T47D (cell line): ENCODE results near the gene MYL12A.

Experiments
- DNase-seq, 2 experiments: peaks; one replicate each; pipeline versions ENCODE4 v3.0.0 to v3.0.0-alpha.2; 2011 to 2012; ENCODE audit warnings: low read depth in 1 of 2, low spot score in 1 of 2
- JUND ChIP-seq: IDR thresholded peaks from 2 replicates; pipeline ENCODE4 v1.6.1; 2012; ENCODE audit warnings: low read depth
- in situ Hi-C: cut with HindIII; loops from 2 replicates; pipeline ENCODE4 v1.10.0; 2016; ENCODE audit warnings: low sequenced_read_pairs, low pct_unique_long_range_greater_than_20kb

The MYL12A gene

DNA sequence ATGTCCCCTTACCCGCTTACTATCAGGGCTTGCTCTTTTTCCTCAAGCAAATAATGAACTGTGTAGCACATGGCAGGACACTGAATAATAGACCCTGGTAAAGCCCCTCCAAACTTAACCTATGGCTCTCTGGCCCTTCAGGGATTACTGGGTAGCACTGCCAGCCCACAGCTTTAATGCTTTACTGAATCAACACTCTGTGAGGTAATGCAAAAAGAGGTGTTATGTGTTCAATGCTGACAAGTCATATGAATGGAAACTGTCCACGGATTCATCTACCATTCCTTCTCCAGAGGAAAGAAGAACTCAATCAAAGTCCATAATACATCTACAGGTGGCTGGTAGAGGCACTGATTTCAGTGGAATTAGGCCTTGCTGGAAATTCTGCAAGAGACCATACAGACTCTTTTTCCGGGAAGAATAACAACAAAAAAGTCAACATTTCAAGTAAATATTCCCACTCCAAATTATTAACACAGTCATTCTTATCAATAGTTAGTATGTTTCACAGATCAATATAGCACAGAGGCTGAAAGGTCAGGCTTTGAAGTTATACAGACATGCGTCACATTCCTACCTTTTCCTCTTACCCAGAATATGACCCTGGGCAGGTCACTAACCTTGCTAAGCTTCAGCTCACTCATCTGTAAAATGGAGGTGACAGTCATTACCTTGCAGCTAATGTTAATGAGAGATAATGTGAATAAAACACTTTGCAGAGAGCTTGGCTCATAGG is 14.0 kb upstream of the MYL12A start:
- in situ Hi-C loops = no loop called here
- no peak for TF ChIP-seq JUND

DNA sequence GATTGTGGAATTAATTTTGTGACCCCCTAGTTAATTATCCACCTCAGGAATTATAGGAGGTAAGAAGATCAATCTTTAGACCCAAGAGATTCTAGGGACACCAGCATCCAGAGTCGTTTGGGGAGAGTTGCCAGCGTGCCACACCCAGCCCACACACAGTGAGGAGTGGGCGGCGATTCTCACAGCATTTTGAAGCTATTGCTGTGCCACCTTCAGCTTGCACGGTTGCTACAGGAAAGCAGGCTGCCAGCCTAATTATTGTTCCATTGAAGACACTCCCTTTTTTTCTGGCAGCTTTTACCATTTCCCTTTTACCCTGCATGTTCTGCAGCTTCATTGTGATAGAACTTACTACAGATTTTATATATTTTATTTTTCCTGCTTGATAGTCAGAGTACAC is 13.1 kb upstream of the MYL12A start:
- no peak for DNase-seq
- in situ Hi-C loops = no loop called here
- TF ChIP-seq JUND = no peak

More for the DNA sequence above, 14.0 kb upstream of the MYL12A start:
- DNase-seq = no peak

DNA sequence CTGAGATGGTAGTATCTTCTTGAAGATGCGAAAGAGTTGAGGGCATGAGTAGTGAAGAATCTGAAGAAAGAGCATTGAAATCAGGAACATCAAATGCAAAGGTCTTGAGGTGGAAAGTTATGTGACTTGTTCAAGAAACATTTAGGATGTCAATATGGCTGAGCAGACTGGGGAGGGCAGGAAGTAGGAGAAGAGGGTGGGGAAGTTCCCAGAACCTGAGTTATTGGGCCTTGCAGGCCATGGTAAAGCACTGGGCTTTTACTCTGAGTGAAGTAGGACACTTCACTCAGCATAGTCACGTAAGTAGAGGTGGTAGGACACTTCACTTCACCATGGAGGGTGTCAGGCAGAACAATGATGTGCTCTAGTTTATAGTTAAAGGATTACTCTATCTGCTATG is 11.8 kb upstream of the MYL12A start:
- TF ChIP-seq JUND = no peak
- DNase-seq = no peak
- in situ Hi-C loops = no loop called here

DNA sequence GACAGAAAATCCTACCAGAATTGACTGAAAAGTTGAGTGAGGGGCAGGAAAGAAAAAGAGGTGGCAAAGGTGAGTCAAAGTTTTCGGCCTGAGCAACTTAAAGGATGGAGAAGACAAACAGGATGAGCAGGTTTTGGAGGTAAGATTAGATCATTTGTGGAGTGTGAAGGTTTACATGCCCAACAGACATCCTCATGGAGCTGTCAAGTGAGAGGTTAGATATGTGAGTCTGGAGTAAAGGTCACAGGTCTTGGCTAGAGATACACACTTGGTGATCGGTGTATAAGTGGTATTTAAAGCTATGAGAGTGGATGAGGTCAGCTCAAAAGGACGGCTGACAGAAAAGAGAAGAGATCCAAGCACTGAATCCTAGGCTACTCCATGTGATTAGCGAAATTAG is 11.1 kb upstream of the MYL12A start:
- DNase-seq = peak in 1 of 2 experiments; percentile 76
- TF ChIP-seq JUND = no peak
- in situ Hi-C loops = no loop called here

DNA sequence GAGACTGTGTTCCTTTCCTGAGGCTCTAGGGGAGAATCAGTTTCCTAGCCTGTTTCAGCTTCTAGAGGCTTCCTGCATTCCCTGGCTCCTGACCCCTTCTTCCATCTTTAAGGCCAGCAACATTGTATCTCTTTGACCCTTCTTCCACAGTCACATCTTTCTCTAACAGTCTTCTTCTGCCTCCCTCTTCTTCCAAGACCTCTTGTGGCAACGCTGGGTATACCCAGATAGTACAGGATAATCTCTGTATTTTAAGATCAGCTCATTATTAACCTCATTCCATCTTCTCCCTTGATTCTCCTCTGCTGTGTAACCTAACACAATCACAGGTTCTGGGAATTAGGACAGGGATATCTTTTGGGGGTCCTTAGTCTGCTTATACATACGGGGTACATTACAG is 8.9 kb upstream of the MYL12A start:
- in situ Hi-C loops = no loop called here
- no peak for DNase-seq
- TF ChIP-seq JUND = no peak

DNA sequence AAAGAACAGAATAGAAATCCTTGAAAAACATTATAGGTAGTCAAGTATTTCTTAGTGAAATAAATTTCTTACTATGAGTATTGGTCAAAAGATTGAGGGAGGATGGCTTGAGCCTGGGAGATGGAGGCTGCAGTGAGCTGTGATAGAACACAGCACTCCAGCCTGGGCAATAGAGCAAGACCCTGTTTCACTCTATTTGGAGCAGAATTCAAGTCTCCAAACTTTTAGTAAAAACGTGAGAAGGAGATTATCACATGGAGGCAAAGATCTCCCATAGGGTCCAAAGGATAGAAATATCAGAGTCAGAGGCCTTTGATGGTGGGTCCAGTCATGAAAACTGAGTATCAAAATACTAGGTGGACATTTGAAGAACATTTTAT is 2.4 kb upstream of the MYL12A start:
- no peak for DNase-seq
- in situ Hi-C loops = no loop called here
- no peak for TF ChIP-seq JUND

DNA sequence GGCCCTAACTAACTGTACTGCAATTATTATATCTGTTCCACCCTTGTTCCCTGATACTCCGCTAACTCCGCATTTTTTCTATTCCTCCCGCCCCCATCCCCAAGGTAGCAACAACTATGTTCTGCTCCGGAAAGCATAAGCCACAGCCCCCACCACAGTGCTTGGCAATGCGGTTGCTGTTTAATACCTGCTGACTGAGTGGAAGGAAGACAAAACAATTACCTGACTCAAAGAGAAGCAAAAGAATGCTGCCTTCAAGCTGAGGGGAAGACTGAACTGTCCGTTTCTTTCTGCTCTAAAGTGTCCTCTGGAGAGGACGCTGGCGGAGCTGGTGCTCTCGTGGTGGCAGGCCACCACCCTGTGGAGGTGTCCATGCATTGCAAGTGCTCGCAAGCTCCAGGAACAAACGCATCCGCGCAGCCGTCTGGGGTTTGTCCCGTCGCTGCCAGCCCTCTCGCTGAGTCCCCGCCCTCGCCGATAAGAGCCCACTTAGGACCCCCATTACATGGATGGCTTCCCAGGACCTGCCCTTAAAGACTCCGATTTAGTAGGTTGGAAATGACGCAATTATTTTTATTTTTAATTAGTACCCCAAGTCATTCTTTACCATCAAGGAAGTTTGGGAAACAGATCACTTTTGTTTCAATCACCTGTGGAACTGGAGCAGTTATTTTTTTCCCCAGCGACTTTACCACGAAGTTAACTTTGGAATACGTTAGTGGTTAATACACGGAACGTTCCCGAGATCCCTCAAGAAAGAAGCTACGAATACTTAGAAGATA is 1.6 kb upstream of the MYL12A start:
- peak in 1 of 2 experiments; percentile 85 for DNase-seq
- no peak for TF ChIP-seq JUND
- in situ Hi-C loops = no loop called here

DNA sequence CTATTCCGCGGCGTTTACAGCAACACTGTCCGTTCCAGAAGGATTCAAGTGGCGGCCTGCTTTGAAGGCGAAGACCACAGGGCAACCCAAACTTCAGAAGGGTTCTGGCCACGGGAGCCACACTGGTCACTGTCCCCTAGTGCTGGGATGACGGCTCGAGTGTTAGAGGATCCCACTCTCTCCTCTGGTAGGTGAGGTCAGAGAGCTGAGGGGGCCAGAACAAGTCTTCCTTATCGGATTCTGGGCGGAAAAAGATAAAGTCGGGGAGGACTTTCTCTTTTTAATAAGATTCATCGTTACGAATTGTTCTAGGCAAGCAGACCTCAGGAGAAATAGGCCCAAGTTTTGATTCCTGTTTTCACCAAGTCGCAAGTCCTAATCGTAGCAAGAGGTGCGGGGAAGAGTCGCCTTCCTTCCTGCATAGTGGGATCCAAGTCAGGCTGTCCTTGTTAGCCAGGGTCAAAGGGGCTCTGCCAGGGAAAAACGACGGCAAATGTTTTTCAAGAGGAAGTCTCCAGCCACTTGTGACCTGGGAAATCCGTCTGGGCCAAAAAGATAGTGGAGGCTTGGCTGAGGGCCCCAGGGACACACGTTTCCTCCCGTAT is 864 bp upstream of the MYL12A start:
- DNase-seq = no peak
- in situ Hi-C loops = no loop called here
- no peak; the same call in 1 of the 2 replicates for TF ChIP-seq JUND

DNA sequence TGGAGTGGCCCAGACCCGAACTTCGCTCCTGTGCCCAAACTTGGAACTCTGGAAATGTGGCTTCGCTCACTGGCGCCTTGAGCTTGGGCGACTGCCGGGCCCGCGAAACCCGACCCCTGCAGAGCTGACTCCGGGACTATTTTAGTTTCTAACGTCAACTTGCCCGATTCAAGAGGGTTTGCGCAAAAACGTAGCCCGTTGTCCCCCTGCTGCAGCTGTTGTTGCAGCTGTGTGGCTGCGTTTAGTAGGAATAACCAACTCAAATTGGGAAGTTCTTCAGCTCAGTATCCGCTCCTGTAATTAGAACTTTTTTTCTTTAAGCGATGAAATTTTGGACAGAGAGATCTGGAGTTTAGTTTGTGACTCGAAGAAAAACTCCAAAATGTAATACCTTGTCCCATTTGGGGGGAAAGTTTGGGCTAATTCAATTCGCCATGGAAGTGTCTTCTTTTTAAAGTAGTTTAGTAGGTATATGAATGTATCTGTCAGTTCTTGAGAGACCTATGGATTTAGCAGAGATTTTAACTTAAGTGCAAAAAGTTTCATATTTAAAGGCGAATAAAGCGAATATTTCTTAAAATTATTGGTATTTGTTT is 559 bp downstream of the MYL12A start:
- DNase-seq = no peak
- TF ChIP-seq JUND = no peak
- in situ Hi-C loops = no loop called here

DNA sequence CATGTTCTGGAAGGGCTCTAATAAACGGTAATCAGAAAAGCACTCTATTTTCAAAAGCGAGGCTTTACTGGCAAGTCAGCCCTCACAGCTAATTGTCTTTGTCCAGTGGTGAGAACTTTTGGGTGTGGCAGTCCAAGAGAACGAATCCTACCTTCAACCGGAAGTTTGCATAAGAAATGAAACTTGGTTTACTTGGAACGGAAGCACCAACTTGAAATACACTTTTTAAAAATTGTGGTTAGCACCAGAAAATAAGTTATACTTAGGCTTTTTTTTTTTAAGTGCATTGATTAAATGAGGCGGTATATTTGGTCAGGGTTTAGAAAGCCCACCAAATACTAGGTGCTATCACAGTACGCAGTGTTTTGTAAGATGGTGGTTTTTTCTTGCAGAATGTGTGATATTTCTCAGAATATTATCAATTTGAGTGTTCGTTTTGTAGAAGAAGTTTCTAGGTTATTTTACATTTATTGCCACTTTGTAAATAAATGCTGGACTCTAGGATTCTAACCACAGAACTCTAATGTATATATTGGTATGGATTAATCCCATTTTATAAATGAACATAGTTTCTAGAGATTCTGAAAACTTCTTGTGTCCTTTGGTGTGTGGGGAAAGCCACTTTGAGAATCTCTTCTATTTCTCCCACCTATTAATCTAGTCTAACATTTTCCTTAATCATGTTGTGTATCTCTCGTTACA is 1.2 kb downstream of the MYL12A start:
- no peak for TF ChIP-seq JUND
- in situ Hi-C loops = no loop called here
- DNase-seq = peak in 1 of 2 experiments; percentile 57

DNA sequence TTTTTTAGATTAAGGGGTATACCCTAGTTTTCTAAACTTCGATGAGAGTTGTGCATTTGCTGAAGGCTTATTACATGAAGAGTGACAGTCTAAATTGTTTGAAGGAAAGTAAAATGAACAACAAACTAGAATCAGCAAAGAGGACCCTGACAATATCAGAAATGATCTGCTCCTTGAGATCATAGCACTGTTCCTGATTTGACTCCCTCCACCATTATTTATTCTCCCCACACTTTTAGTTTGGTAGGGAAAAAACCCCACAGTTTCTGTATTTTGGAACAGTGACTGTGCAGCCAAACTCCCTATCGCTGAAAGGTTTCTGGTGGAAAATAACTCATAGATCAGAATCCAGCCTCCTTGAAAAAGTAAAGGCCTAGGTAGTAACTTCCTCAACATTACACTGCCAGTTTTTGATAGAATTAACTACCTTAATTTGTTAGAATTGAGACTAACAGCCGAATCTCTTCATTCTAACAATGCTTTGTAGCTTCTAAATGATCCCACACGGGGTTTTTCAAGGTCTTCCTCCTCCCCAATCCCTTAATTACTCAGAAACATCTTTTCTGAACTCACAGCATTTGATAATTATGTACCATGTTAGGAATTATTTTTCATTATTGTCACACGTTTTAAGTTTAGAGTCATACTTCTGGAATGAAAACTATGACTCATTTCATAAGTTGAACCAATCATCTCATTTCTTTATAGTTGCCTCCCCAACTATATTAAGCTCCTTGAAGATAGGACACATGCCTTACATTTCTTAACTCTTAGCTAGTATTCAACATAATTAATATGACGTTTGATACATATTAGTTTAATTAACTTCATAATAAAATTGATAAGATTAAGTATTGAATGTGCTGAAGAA is 2.9 kb downstream of the MYL12A start:
- no peak for TF ChIP-seq JUND
- no peak for DNase-seq
- in situ Hi-C loops = no loop called here
